ENCODE measurements around the gene DEGS1.

The DEGS1 gene

DNA sequence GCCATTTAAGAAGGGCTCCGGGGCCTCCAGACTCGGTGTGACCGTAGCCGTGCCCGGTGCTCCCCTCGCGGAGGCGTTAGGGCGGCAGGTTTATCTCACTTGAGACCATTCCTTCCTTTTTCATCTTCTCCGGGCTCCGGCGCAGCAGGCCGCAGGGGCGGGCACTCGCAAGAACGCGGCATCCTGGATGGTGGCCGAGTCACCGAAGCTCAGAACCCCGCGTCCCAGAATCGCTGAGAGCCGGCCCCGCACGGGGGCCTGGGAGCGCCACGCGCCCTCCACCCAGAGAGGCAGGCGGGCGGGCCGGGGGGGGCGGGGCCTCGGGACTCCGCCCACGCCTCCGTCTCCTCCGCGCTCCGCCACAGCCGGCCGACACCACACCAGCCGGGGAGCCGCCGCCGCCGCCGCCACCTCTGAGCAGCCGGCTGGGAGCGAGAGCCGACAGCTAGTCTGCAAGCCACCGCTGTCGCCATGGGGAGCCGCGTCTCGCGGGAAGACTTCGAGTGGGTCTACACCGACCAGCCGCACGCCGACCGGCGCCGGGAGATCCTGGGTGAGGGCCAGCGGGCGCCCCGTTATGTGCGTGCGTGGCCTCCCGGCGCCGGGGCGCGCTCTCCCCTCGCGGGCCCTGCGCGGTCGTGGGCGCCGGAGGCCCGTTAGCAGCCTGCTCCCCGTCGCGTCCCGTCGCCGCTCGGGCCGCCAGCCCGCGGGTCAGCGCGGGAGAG is at the start of gene DEGS1:
Gene DEGS1, plus strand, starts transcription at position 375 of the 725 bp plus-strand sequence. Its CDS starts 97 bp downstream, at position 472.
- DNase-seq = peak; percentile 59

DNA sequence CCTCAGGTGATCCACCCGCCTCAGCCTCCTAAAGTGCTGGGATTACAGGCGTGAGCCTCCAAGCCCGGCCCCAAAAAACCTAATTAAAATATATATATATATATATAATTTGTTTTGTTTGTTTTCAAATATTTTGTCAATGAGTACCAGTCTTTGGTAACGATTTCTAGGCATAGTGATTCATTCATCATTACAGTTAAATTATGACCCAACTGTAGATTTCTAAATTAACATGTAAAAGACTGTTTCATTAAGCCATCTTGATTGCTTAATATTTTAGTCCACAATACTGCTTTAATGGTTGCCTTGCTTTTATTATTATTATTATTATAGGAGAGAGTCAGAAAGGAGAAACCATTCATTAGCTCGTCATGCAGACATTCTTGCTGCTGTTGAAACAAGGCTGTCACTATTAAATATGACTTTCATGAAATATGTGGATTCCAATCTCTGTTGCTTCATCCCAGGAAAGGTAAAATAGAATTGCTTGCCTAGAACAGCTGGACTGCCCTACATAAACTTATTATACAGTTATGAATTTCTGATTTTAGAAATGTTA is 49.2 kb upstream of the DEGS1 start:
- no peak for DNase-seq

DNA sequence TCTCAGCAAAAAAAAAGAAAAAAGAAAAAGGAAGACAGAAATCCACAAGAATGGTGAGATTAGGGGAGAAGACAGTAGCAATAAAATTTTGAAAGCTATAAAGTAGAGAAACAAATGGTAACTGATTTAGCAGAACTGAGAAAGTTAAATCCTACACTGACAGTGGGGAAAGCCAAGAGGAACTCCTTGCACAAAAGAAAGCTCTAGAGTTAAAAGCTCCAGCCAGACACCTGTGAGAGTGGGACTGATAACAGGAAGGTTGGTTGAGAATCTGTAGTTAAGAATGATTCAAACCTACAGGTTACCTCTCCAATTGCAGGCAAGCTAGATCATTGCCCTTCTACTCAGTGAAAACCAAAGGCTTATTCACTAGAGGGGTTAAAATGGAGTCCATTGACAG is 45.5 kb upstream of the DEGS1 start:
- DNase-seq = no peak

DNA sequence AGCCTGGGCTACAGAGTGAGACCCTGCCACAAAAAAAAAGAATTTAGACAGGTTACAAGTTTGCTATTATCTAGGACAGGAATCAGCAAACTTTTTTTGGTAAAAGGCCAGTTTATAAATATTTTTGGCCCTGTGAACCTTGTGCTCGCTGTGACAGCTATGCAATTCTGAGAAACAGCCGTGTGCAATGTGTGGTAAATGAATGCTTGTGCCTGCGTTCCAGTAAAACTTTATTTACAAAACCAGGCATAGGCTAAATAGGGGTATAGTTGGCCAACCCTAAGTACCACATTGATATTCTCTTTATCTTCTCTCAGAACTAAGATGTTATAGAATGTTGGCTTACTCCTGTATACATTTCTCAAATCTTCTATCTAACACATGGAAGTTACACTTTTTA is 44.8 kb upstream of the DEGS1 start:
- no peak for DNase-seq

DNA sequence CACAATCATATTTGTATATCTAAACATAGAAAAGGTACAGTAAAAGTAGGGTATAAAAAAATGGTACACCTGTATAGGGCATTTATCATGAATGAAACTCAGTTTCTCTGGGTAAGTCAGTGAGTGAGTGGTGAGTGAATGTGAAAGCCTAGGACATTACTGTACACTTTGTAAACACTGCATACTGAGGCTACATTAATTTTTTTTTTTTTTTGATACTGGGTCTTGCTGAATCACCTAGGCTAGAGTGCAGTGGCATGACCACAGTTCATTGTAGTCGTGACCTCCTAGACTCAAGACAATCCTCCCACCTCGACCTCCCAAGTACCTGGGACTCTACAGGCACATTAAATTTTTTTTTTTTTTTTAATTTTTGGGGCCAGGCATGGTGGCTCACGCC is 41.3 kb upstream of the DEGS1 start:
- DNase-seq = no peak

DNA sequence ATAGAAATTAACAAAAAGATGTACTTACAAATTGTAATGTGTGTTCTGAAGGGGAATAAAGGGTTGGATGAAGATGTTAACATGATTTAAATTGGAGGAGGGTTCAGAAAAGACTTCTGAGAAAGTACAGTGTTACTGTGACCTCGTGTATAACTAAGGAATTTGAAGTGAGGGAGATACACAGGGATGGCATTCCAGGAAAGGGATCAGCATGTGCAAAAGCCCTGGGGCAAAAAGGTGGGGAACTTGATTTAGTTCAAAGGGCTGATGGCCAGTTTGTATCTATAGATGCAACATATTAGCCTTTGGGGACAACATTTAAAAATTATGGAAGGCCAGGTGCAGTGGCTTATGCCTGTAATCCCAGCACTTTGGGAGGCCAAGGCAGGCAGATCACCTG is 33.3 kb upstream of the DEGS1 start:
- no peak for DNase-seq

DNA sequence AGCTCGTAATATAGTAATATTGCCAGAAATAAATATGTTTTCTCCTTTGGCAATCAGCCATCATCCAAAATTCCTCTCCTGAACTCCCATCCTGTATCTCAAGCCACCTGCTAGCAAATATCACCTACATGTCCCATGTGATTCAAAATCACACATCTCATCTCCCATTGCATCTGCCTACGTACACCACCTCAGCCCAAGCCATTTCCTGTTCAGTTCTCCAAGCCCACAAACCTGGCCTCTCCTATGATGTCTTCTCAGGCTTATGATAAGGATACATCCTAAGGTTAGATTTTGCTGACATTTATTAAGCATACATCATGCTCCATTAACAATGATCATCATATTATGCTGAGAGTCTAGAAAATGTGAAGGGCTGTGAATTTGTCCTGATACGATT is 31.9 kb upstream of the DEGS1 start:
- DNase-seq = no peak

DNA sequence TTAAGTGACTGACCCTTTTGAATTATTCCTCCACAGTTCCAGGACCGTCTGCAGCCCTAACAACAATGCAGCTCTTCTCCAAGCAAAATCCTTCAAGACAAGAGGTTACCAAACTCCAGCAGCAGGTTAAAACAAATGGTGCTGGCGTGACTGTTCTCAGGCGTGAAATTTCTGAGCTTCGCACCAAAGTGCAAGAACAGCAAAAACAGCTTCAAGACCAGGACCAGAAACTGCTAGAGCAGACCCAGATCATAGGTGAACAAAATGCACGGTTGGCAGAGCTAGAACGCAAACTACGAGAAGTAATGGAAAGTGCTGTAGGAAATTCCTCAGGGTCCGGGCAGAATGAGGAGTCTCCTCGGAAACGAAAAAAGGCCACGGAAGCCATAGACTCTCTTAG is 25.7 kb upstream of the DEGS1 start:
- no peak for DNase-seq

DNA sequence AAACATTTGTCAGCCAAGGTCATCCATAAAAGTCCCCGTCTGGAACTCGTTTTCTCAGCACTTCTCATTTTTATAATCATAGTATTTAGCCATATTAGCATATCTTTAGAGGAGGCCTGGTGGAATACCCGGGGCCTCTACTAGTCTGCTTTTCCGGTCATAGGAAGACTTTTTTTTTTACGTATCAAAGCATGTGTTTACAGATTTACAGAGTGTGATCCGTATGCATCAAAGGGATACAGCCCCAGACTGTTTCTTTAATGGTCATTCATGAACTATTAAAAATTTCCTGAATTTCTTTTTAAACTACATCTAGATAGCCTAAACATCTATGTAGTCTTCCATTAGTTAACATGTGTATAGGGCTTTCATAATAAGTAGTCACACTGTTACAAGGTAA is 23.5 kb upstream of the DEGS1 start:
- DNase-seq = no peak

DNA sequence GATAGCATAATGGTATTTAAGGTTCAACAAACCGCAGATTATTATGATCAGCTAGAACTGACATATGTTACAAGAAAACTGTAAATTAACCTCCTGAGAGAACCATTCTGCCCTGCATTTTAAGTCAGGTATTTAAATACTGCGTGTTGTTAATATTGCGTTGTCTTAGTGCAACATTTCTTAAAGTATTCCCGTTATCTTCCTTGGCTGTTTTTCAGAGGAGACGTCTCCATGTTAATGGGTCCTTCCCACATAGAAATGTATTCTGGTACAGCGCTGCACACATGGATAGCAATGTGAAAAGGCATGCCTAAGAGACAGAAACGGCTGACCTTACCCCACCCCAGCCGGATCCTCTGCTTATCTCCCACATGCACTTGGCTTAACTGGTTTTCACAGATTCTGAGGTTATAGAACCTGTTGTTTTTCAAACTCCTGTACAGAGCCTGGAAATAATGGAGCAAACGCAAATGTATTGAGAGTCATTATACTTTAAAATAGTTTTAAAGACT is 22.8 kb upstream of the DEGS1 start:
- DNase-seq = no peak

DNA sequence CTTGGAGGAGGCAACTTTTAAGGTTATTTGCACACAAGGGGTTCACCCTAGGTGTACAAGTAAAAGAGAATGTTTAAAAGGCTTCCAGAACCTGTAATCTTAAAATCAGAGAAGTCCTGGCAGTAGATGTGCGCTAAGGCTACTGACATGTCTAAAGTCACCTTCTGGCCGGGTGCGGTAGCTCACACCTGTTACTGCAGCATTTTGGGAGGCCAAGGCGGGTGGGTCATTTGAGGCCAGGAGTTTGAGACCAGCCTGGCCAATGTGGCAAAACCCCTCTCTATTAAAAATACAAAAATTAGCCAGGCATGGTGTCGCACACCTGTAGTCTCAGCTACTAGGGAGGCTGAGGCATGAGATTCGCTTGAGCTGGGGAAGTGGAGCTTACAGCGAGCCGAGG is 20.3 kb upstream of the DEGS1 start:
- DNase-seq = no peak

DNA sequence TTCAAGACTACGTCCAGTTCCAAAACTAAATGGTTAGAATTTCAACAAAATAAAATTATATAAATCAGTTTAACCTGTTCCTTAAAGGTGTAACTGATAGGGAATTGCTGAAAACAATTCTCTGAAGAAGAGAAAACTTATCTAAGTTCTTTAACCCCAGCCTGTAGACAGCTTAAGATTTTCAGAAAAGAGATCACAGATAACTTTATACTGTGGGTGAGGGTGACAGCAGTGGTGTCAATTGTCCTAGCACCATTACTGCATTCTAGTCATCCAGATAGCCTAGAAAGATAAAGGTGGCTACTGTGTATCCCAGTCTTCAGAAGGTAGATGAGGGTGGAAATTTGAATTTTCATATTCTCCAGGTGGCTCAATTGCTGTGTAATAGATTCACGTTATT is 19.7 kb upstream of the DEGS1 start:
- DNase-seq = no peak

DNA sequence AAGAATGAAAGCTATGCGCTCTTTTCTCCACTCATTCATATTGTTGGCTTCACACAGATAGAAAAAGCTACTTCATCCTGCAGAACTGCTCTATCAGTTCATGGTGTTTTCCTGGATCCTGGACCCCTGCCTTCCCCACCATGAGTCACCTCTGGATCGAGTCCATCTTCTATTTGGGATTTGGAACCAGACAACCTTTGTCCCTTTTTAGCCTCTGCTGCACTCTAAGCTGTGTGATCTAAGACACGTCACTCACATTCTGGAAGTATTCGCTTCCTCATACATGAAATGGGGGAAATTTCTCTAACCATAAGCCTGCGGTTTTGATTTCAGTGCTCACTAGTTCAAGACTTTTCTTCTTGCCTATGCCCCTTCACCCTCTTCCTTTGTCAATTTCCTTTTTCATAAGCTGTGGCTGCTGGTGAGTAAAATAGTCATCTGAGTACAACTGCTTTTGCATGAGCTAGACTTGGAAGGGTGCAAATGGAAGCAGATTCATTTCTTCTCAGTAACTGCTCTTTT is 14.1 kb upstream of the DEGS1 start:
- DNase-seq = no peak

DNA sequence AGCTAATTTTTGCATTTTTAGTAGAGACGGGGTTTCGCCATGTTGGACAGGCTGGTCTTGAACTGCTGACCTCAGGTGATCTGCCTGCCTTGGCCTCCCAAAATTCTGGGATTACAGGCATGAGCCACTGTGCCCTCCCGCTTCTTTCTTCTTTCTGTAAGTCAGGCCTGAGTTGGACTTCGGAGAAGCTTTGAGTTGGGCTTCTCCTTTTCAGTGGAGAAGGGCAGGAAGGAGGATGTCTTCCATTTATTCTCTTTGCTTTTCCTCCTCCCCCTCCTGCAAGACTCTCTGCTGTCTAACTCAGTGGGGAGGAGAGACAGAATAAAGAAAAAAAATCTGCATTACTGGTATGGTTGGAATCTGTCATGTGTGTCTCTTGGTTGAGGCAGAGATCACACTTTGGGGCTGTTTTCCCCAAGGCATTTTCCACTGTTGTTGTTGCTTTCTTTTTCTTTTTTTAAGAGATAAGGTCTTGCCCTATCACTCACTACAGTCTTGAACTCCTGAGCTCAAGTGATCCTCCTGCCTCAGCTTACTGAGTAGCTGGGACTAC is 13.2 kb upstream of the DEGS1 start:
- DNase-seq = no peak

DNA sequence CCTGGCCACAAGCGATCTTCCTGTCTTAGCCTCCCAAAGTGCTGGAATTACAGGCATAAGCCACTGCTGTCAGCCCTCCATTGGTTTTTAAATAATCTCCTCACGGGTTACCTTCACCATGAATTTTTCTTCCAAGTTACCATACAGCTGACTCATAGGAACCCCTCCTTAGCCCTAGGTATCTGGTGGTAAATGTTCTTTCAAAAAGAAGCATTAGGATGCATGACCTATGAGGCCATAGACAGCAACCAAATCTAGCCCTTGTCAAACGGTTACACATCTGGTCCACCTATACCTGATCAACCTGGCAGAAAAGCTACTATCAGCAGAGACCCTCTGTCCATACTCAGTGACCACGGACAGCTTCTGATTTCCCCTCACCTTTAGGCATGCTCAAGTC is 12.7 kb upstream of the DEGS1 start:
- no peak for DNase-seq

DNA sequence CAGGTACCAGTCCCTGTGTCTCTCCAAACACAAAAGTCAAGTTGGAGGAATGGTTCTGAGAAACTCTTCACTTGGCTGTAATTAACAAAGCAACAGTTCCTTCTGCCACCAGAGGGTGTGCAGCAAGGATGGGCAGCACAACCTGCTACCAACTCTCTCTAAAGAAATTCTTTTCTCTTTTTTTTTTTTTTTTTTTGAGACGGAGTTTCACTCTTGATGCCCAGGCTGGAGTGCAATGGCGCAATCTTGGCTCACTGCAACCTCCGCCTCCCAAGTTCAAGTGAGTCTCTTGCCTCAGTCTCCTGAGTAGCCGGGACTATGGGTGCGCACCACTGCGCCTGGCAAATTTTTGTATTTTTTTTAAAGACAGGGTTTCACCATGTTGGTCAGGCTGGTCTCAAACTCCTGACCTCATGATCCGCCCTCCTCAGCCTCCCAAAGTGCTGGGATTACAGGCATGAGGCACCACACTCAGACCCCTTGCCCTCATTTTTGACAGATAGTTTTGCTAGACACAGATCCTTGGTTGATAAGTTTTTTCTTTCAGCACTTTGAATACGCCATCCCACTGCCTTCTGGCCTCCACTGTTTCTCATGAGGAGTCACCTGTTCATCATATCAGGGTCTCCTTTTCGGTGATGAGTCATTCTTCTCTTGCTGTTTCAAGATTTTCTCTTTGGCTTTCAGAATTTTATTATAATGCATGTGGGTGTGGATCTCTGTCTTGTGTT is 12.1 kb upstream of the DEGS1 start:
- DNase-seq = no peak

DNA sequence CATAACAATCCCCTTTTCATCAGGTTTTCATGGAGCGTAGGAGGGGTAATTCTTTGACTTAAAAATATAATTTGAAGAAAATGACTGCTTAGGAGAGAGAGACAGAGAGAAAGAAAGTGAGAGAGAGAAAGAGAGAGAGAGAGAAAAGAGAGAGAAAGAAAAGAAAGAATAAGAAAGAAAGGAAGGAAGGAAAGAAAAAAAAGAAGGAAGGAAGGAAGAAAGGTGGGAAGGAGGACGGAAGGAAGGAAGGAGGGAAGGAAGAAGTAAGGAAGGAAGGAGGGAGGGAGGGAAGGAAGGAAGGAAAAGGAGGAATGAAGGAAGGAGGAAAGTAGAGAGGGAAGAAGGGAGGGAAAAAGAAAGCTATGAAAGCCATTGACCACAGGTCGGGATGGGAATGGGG is 10.8 kb upstream of the DEGS1 start:
- DNase-seq = no peak

DNA sequence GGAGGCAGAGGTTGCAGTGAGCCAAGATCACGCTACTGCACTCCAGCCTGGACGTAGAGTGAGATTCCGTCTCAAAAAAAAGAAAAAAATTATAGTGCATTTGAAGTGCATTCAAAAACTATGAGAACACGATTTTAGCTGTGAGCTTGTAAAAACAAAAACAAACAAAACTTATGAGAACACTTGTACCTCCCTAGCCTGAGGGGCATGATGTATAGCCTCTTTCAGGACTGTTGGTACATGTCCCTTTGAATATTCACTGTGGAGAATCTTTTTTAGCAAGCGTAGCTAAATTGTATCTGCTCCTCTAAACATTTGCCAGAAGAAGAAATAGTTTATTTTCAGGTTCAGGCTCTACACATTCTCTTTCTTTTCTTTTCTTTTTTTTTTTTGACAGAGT is 9.5 kb upstream of the DEGS1 start:
- DNase-seq = no peak

DNA sequence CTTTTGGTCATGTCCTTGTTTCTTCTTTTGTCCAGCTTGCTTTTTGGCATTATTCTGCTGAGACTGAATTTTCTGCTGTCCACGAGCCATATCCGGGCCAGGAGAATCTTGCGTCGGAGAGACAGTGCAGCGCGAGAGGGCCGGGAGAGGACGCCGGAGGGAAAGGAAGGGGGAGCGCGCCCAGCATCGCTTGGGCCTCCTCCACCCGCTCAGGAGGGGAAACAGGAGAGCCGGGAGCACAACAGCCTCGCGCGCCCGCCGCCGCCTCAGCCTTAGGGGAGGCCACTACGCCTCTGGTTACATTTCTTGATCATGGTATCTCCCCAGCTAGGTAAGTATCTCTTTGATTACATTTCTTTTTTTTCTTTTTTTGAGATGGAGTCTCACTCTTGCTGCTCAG is 7.4 kb upstream of the DEGS1 start:
- DNase-seq = no peak

DNA sequence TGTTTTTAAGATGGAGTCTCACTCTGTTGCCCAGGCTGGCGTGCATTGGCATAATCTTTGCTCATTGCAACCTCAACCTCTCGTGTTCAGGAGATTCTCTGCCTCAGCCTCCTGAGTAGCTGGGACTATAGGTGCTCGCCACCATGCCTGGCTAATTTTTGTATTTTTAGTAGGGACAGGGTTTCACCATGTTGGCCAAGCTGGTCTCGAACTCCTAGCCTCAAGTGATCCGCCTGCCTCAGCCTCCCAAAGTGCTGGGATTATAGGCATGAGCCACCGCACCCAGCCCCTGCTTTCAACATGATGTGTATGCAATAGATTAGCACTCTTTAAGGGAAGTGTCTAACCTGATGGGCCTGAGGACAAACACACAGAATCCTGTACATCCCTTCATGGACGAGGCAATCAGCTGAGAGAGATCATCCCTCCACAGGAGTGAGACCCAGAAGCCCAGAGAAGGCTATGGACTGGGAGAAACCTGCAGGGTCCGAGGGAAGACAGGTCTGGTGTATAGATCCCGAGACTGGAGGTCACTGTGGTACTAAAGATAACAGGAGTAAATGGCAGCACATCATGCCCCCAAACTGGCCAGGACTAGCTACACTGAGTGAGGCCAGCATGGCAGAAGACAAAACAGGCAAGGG is 5.6 kb upstream of the DEGS1 start:
- DNase-seq = no peak

DNA sequence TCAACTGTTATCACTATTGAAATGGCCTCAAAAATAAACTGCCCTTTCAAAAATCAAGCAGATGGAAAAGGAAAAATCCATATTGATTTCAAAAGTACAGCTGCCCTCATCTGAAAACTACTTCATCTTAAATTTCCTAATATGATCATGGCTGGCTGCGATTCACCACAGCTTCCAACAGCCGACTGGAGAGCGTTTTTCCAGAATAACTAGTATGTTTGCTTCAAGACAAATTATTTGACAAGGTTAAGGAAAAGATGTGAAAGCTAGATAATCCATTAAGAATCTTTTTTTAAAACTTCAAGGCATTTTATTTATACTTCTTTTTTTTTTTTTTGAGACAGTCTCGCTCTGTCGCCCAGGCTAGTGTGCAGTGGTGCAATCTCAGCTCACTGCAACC is 4.1 kb upstream of the DEGS1 start:
- DNase-seq = no peak

DNA sequence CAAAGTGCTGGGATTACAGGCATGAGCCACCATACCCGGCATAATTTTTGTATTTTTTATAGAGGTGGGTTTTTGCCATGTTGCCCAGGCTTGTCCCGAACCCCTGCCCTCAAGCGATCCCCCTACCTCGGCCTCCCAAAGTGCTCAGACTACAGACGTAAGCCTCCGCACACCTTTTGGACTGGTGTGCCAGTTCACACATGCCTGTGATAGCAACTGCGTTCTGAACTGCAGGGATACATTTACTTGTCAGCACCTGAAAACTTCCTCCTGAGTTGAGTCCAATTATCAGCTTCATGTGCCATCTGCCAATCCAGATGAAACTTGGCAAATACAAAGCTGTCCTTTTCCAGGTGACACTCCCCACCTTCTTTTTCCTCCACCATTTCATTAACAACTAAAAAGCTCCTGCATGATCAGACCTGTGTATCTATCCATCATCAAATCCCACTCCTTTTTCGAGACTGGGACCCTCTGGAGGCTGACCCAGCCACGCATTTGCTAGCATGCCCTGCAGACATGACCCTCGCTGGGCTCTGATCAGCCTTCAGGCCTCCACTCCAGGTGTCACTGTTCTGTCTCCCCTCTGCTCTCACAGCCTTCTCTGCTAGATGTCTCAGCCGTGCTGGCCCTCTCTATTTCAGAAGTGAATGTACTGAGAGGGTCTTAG is 2.1 kb upstream of the DEGS1 start:
- DNase-seq = no peak

DNA sequence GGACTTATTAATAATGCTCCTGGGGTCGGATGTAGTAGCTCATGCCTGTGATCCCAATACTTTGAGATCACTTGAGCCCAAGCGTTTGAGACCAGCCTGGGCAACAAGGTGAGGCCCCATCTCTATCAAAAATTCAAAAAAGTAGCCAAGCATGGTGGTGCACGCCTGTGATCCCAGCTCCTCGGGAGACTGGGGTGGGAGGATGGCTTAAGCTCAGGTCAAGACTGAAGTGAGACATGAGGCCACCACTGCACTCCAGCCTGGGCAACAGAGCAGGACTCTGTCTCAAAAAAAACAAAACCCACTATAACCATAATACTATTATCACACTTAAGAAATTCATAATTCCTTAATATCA is 1.6 kb upstream of the DEGS1 start:
- DNase-seq = no peak
